HG03045 (cell line): Measurements from ENCODE around the gene SLC4A4.

Source experiments
- ATAC-seq: cut with Tn5 transposase; IDR thresholded peaks from one replicate; pipeline ENCODE4 v1.9.1; 2021; ENCODE audit warnings: mild to moderate bottlenecking, moderate library complexity; ENCODE audit not compliant: unreplicated experiment

SLC4A4 gene

DNA sequence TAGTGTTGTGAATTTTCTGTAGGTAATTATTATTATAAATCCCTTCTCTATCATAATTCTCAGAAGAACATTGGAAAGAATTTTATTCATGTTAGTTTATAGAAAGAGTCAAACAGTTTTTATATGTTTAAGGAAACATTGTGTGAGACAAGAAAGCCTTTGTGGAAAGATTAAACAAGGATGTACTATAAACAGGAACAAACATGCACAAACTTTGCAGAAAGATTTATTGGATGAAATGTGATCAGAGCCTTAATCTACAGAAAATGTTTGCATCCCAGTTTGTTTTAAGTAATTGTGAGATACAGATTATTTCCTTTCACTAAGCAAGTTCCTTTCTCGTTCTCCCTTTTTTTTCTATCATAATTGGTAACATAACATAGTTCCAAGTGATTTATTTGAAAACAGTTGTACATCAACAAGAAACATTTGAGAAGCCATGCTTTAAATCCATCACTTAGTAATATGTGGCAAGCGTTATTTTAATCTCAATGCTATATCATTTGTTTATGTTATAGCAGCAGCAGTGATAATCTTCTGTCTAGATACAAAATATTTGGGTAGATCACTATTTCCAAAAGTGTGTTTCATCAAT is 129.4 kb downstream of the SLC4A4 start:
- no peak for ATAC-seq

GRCh38 chr4:71469541-71469940 is 130.7 kb downstream of the SLC4A4 start:
- no peak for ATAC-seq

- ATAC-seq, result no peak
Observed at GRCh38 chr4:71470524-71470923, 131.7 kb downstream of the SLC4A4 start.

DNA sequence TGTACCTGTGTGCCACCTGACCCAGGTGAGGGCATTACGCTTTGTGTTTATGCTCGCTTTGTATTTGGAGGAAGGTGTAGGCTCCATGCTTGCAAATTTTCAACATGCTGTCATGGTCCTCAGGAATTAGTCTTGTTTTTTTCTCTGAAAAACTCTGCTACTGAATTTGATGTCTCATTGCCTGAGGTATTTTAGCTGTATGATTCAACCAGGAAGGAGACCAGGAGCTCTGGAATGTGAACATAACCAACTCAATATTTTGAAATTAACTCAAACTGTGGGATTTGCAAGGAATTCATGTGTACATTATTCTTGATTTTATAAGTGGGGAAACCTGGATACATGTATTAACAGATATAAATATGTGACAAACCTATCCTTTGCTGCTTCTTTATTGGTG is 134.1 kb downstream of the SLC4A4 start:
- no peak for ATAC-seq

DNA sequence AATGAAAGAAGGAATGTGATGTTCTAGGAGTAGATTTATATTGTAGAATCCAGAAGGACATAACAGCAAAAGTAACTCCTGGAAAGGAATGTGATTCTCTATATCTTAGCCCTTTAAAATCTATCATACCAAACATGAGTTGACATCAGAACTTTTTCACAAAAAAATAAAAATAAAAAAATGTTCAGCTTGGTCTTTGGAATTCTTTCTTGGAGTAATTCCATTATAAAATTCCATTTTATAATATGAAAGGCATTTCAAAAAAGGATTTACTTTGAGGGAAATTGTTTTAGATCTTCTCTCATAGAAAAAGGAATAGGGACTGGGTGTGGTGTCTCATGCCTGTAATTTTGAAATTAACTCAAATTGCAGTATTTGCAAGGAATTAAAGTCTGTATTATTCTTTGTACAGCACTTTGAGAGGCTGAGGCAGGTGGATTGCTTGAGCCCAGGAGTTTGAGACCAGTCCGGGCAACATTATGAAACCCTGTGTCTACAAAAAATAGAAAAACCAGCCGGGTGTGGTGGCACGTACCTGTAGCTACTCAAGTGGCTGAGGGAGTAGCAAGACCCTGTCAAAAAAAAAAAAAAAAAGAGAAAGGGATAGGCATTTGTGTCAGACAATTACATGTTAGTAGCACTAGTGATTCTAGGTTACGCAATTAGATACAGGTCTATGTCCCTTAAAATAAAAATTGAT is 134.9 kb downstream of the SLC4A4 start:
- ATAC-seq, result no peak

DNA sequence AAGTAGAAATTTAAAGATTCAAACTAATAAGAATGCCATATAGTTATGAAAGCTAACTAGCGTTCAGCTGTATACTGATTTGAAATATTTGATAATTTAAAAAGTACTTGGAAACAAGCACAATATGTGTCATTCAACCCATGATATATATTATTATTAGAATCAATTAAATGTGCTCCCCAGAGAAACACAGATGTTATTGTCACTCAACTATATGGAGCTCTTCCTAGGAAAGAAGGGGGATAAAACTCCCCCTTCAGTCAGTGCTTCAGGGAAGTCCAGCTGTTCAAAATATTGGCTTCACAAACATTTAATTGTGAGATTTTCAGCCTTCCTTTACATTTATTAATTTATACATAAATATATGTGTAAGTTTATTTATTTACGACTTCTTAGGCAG is 135.9 kb downstream of the SLC4A4 start:
- ATAC-seq, result no peak

DNA sequence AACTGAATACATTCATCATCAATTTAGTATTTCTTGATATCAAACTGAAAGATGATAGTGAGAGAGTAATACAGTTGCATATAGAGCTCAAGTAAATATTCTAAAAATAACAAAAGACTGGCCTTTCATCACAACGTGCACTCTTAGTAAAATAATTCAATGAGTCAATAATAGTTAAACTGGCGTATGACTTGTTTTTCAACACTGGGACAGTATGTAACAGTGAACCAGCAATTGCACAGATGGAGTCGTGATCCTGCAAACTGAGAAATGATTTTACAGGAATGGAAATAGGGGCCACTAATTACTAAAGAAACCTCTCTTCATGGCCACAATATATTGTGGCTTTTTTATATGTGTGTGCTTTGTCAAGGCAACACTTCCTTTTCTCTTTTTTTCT is 137.4 kb downstream of the SLC4A4 start:
- no peak for ATAC-seq

DNA sequence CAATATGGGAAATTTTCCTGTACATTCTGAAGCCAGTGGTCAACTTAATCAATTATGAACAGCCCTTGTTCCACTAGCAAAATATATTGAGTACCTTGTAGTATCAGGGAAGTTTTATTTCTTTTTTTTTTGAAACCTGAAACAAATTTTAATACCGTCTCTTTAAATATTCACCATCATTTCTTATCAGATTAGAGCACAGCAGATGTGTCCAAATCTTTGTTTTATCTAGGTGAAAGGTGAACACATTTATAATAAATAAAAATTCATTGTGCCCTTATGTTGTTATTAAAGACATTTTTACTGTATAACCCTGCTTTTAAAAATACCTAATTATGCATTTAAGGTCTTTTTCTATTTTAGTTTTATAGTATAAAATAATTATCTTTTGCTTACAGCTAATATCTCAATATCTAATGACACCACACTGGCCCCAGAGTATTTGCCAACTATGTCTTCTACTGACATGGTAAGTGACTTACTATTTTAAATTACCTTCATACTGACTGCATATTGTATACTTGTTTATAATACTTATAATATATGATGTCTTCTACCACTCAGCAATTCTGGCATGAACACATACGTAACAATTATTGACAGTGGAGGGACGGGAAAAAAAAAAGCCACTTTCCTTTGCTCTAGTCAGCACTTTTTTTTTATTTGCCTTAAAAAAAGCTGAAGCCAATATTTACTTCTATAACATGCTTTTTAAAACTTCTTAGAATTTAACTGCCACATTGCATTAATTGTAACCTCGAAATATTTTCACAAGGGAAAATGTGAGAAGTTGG is 147.9 kb downstream of the SLC4A4 start:
- no peak for ATAC-seq

- ATAC-seq, result no peak
Observed at GRCh38 chr4:71487344-71487920, 148.6 kb downstream of the SLC4A4 start.

GRCh38 chr4:71494539-71494938 is 155.7 kb downstream of the SLC4A4 start:
- no peak for ATAC-seq

- no peak for ATAC-seq
Observed at GRCh38 chr4:71495454-71495853, 156.6 kb downstream of the SLC4A4 start.

GRCh38 chr4:71497078-71497477 is 158.3 kb downstream of the SLC4A4 start:
- no peak for ATAC-seq

GRCh38 chr4:71498002-71498401 is 159.2 kb downstream of the SLC4A4 start:
- ATAC-seq, result no peak

GRCh38 chr4:71498625-71499024 is 159.8 kb downstream of the SLC4A4 start:
- no peak for ATAC-seq

DNA sequence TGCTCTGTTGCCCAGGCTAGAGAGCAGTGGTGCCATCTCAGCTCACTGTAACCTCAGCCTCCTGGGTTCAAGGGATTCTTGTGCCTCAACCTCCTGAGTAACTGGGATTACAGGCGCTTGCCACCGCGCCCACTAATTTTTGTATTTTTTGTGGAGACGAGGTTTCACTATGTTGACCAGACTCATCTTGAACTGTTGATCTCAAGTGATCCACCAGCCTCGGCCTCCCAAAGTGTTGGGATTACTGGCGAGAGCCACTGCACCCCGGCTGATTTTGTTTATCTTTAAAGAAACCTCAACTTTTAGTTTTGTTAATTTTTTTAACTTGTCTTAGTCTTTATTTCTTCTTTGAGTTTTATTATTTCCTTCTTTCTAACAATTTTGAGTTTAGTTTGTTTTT is 163.2 kb downstream of the SLC4A4 start:
- no peak for ATAC-seq

- no peak for ATAC-seq
Observed at GRCh38 chr4:71518283-71518989, 179.6 kb downstream of the SLC4A4 start.

- no peak for ATAC-seq
Observed at GRCh38 chr4:71520308-71520707, 181.5 kb downstream of the SLC4A4 start.

DNA sequence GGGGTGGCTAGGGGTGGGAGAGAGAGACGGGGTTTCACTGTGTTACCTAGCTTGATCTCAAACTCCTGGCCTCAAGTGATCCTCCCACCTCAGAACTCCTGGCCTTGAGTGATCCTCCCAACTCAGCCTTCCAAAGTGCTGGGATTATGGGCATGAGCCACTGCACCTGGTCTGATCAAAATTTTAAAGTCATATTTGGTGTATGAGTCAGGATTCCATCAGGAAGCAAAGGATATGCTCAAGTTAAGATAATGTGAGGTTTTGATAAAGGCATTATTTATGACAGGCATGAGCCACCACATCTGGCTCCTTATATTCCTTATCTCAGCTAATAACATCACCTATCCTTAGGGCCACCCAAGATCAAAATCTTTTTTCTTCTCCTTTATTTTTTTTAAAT is 182.0 kb downstream of the SLC4A4 start:
- ATAC-seq, result no peak

DNA sequence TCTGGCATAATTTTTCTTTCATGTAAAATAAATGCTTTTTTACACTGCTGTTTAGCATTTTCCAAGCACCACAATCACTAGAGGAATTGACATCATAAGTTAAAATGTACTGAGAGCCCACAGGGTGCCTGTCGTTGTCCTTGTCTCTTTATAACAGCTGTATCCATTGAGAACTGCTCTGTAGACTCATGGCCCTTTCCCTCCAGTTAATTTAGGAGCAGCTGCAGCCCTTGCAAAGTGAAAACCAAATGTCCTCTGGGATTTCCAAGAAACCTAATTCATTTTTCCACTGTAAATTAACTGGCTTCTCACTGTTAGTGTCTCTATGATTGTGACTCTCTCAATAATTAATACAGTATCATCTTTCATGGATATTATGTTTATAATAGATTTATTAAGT is 185.9 kb downstream of the SLC4A4 start:
- ATAC-seq, result no peak

- ATAC-seq, result no peak
Observed at GRCh38 chr4:71526637-71527406, 188.0 kb downstream of the SLC4A4 start.
